H1 (cell line): Measurements from ENCODE around the gene PTPRG. TPM values are rescaled to one million over a fixed set of nuclear protein-coding genes. Genes with fewer than 3 reads are reported as not detected.

ENCODE experiments used
- CTCF ChIA-PET: fragments of 300-600 bp; sonication (Branson Sonifier 250); formaldehyde crosslinking; loops from one replicate; lab custom pipeline; 2021; ENCODE audit not compliant: partially characterized antibody; lab: Charles Lee
- POLR2A ChIA-PET: fragments of 300-600 bp; sonication (Branson Sonifier 250); formaldehyde crosslinking; loops from one replicate; lab custom pipeline; 2021; ENCODE audit warnings: inconsistent platforms; ENCODE audit not compliant: partially characterized antibody; lab: Charles Lee
- DNase-seq, 2 experiments: peaks; one replicate each; pipeline versions ENCODE4 v3.0.0 to v3.0.0-alpha.2; 2010 to 2022; ENCODE audit warnings: low spot score in 2 of 2, low read depth in 1 of 2, mixed read lengths in 1 of 2
- FAIRE-seq: peaks from 2 replicates; lab custom pipeline; 2011; peaks lifted over from hg19 to GRCh38; lab: Jason Lieb, UNC
- H2AFZ ChIP-seq: 2 replicates; pipeline ENCODE4 v1.8.1; 2012; ENCODE audit warnings: low read length, inconsistent platforms
- H2AK5ac ChIP-seq: 2 replicates; pipeline ENCODE4 v1.6.1; 2013; ENCODE audit warnings: low read depth, low read length
- H2BK120ac ChIP-seq: replicated peaks from 2 replicates; pipeline ENCODE3; 2013; ENCODE audit warnings: low read depth, low read length, inconsistent platforms
- H2BK12ac ChIP-seq: 2 replicates; pipeline ENCODE4 v1.6.1; 2013; ENCODE audit warnings: low read depth, low read length
- H2BK15ac ChIP-seq: 2 replicates; pipeline ENCODE4 v1.6.1; 2013; ENCODE audit warnings: low read length
- H2BK20ac ChIP-seq: 2 replicates; pipeline ENCODE4 v1.6.1; 2013; ENCODE audit warnings: low read length
- H2BK5ac ChIP-seq: 2 replicates; pipeline ENCODE4 v1.6.1; 2013; ENCODE audit warnings: low read depth, low read length
- H3K14ac ChIP-seq: 2 replicates; pipeline ENCODE4 v1.6.1; 2013; ENCODE audit warnings: inconsistent platforms; ENCODE audit not compliant: insufficient read length
- H3K18ac ChIP-seq: 2 replicates; pipeline ENCODE4 v1.6.1; 2013; ENCODE audit warnings: low read length; ENCODE audit errors: extremely low read depth
- H3K23ac ChIP-seq: 2 replicates; pipeline ENCODE4 v1.6.1; 2013; ENCODE audit warnings: inconsistent platforms; ENCODE audit not compliant: insufficient read length
- H3K23me2 ChIP-seq: 2 replicates; pipeline ENCODE4 v1.6.1; 2013; ENCODE audit warnings: low read depth, low read length
- H3K27ac ChIP-seq: 2 replicates; pipeline ENCODE4 v1.6.1; 2011; ENCODE audit warnings: low read depth, low read length, inconsistent platforms
- H3K27me3 ChIP-seq, 4 experiments: replicated peaks in 1 of 4; 1 replicate in 1 of 4; 2 replicates in 3 of 4; pipeline versions ENCODE4 v1.6.1 to v1.8.1; 2011 to 2013; ENCODE audit warnings: low read length in 3 of 4, mild to moderate bottlenecking in 3 of 4, inconsistent platforms in 2 of 4, mixed read lengths in 2 of 4, moderate library complexity in 1 of 4; ENCODE audit not compliant: control insufficient read depth in 3 of 4, insufficient read depth in 3 of 4; ENCODE audit errors: extremely low read depth in 1 of 4
- H3K36me3 ChIP-seq, 4 experiments: 2 replicates each; pipeline versions ENCODE4 v1.6.1 to v1.8.1; 2011 to 2013; ENCODE audit warnings: mild to moderate bottlenecking in 4 of 4, low read length in 3 of 4, moderate library complexity in 2 of 4, control low read depth in 1 of 4, inconsistent platforms in 1 of 4; ENCODE audit not compliant: insufficient read depth in 4 of 4, control insufficient read depth in 2 of 4
- H3K4ac ChIP-seq: replicated peaks from 2 replicates; pipeline ENCODE3; 2013; ENCODE audit warnings: low read length, low read depth, mixed read lengths, inconsistent platforms; ENCODE audit not compliant: insufficient read length
- H3K4me1 ChIP-seq, 4 experiments: replicated peaks in 1 of 4; 1 replicate in 1 of 4; 2 replicates in 3 of 4; pipeline versions ENCODE4 v1.6.1 to v1.8.1; 2011 to 2013; ENCODE audit warnings: low read length in 3 of 4, inconsistent platforms in 2 of 4, mixed read lengths in 1 of 4; ENCODE audit not compliant: insufficient read depth in 4 of 4, control insufficient read depth in 3 of 4
- H3K4me2 ChIP-seq, 2 experiments: 2 replicates each; pipeline versions ENCODE4 v1.6.1 to v1.8.1; 2011 to 2013; ENCODE audit warnings: low read depth in 2 of 2, low read length in 2 of 2, control low read depth in 1 of 2, inconsistent platforms in 1 of 2, mild to moderate bottlenecking in 1 of 2; ENCODE audit not compliant: insufficient read depth in 1 of 2
- H3K4me3 ChIP-seq, 4 experiments: fragments of 200-600, 300-600 bp in 1 of 4; sonication (generic), shearing (Covaris generic), sonication (Bioruptor Twin) in 1 of 4; 2 replicates each; pipeline versions ENCODE4 v1.5.1 to v1.8.1; 2011 to 2016; ENCODE audit warnings: low read length in 4 of 4, low read depth in 3 of 4, control low read depth in 2 of 4, inconsistent platforms in 2 of 4, mild to moderate bottlenecking in 2 of 4, mixed read lengths in 1 of 4, moderate library complexity in 1 of 4; ENCODE audit not compliant: insufficient read depth in 2 of 4; ENCODE audit errors: extremely low read depth in 1 of 4
- H3K56ac ChIP-seq: replicated peaks from 2 replicates; pipeline ENCODE3; 2013; ENCODE audit warnings: low read depth, mild to moderate bottlenecking, mixed read lengths, low read length, inconsistent platforms; ENCODE audit not compliant: insufficient read length
- H3K79me1 ChIP-seq: 2 replicates; pipeline ENCODE4 v1.6.1; 2013; ENCODE audit warnings: low read depth, low read length, control low read depth
- H3K79me2 ChIP-seq, 2 experiments: 2 replicates each; pipeline versions ENCODE4 v1.6.1 to v1.8.1; 2012 to 2013; ENCODE audit warnings: low read length in 2 of 2, mild to moderate bottlenecking in 2 of 2, inconsistent platforms in 1 of 2; ENCODE audit not compliant: insufficient read depth in 2 of 2, control insufficient read depth in 1 of 2
- H3K9ac ChIP-seq, 4 experiments: replicated peaks in 1 of 4; 1 replicate in 1 of 4; 2 replicates in 3 of 4; pipeline versions ENCODE4 v1.6.1 to v1.8.1; 2011 to 2013; ENCODE audit warnings: low read depth in 3 of 4, low read length in 3 of 4, control low read depth in 2 of 4, mild to moderate bottlenecking in 2 of 4, moderate library complexity in 2 of 4, inconsistent platforms in 1 of 4; ENCODE audit errors: extremely low read depth in 1 of 4
- H3K9me3 ChIP-seq, 2 experiments: 2 replicates each; pipeline versions ENCODE4 v1.6.1 to v1.8.1; 2012 to 2013; ENCODE audit warnings: mild to moderate bottlenecking in 2 of 2, moderate library complexity in 2 of 2, control low read depth in 1 of 2, inconsistent platforms in 1 of 2, low read depth in 1 of 2, low read length in 1 of 2, mixed read lengths in 1 of 2; ENCODE audit not compliant: insufficient read depth in 2 of 2
- H4K20me1 ChIP-seq, 2 experiments: replicated peaks in 1 of 2; 2 replicates each; pipeline versions ENCODE3 to v1.8.1; 2011 to 2013; ENCODE audit warnings: inconsistent platforms in 2 of 2, low read length in 2 of 2, mild to moderate bottlenecking in 1 of 2; ENCODE audit not compliant: insufficient read depth in 2 of 2, control insufficient read depth in 1 of 2
- H4K5ac ChIP-seq: 2 replicates; pipeline ENCODE4 v1.6.1; 2013; ENCODE audit warnings: low read length, low read depth, mixed read lengths, inconsistent platforms; ENCODE audit not compliant: insufficient read length
- H4K8ac ChIP-seq: 2 replicates; pipeline ENCODE4 v1.8.0; 2013; ENCODE audit warnings: mild to moderate bottlenecking, moderate library complexity, low read length, inconsistent platforms; ENCODE audit not compliant: insufficient read depth; ENCODE audit errors: extremely low read depth
- H4K91ac ChIP-seq: replicated peaks from 2 replicates; pipeline ENCODE3; 2013; ENCODE audit warnings: low read length, mixed read lengths, inconsistent platforms; ENCODE audit not compliant: insufficient read length
- JUN ChIP-seq: IDR thresholded peaks from 2 replicates; pipeline ENCODE4 v1.6.1; 2011; ENCODE audit warnings: low read depth, mild to moderate bottlenecking, improper control_type of control experiment, low read length
- JUND ChIP-seq: IDR thresholded peaks from 2 replicates; pipeline ENCODE4 v1.6.1; 2011; ENCODE audit warnings: mild to moderate bottlenecking, improper control_type of control experiment, low read length
- KDM4A ChIP-seq: IDR thresholded peaks from one replicate; pipeline ENCODE4 v1.7.1; 2012; ENCODE audit warnings: low read depth, mild to moderate bottlenecking, moderate library complexity, low read length, inconsistent platforms; ENCODE audit not compliant: severe bottlenecking
- MAX ChIP-seq: IDR thresholded peaks from 2 replicates; pipeline ENCODE4 v1.6.1; 2012; ENCODE audit warnings: inconsistent platforms
- SP1 ChIP-seq: IDR thresholded peaks from 2 replicates; pipeline ENCODE4 v1.6.1; 2011; ENCODE audit warnings: low read depth, low read length
- SP2 ChIP-seq: IDR thresholded peaks from 2 replicates; pipeline ENCODE4 v1.6.1; 2012; ENCODE audit warnings: mild to moderate bottlenecking, low read length, inconsistent platforms
- TAF7 ChIP-seq: optimal IDR thresholded peaks from 2 replicates; pipeline ENCODE3; 2011; ENCODE audit warnings: low read depth, mild to moderate bottlenecking, inconsistent platforms, low read length, moderate library complexity, borderline replicate concordance
- TBP ChIP-seq: IDR thresholded peaks from 2 replicates; pipeline ENCODE4 v1.6.1; 2011; ENCODE audit warnings: low read depth, low read length, improper control_type of control experiment
- USF2 ChIP-seq: IDR thresholded peaks from 2 replicates; pipeline ENCODE4 v1.6.1; 2011; ENCODE audit warnings: low read length, improper control_type of control experiment
- WGBS, 2 experiments: shearing (Covaris generic) in 1 of 2; methylation state at CpG; one replicate each; pipeline versions ENCODE4 v1.1.6 to v1.1.7; 2013 to 2015; ENCODE audit warnings: low lambda C conversion rate in 2 of 2, mixed read lengths in 2 of 2, inconsistent platforms in 1 of 2, low coverage in 1 of 2, missing lambda C conversion rate in 1 of 2; ENCODE audit not compliant: insufficient replicate concordance in 2 of 2, insufficient coverage in 1 of 2, insufficient read length in 1 of 2; ENCODE audit errors: extremely low coverage in 1 of 2, missing lambda C conversion rate in 1 of 2; 5-methylcytosine and 5-hydroxymethylcytosine counted together
- polyA plus RNA-seq, 7 experiments: library from polyadenylated mRNA; depleted of rRNA in 3 of 7; stranded (reverse) in 5 of 7; unstranded in 2 of 7; fragments of >200 nt in 5 of 7; fragments of 200-250 nt in 2 of 7; gene quantifications; 1 replicate in 5 of 7; 2 replicates in 1 of 7; 4 replicates in 1 of 7; pipeline versions ENCODE4 v1.2.1 to v1.2.3, GENCODE V29; 2011 to 2013; ENCODE audit warnings: missing spikeins in 2 of 7, mixed read lengths in 2 of 7
- total RNA-seq: library from RNA; stranded (reverse); fragmentation: NEBNext Ultra II Directional; extraction: Animal tissue kit (Norgen Biotek cat#: 25700); gene quantifications from 2 replicates; pipeline ENCODE4 v1.2.1, GENCODE V29; 2021

PTPRG gene
- total and polyA plus RNA-seq, 2 of the 8 experiments (the other 6 are each of a cell fraction or from before 2014, with no cell fraction given) = 23.3 to 96.2 TPM

- Histone ChIP-seq H3K27me3 (no peaks in the 10 kb centered on the region; a peak in 2 of 7 replicates), H4K91ac (no peak overlapping the region), H3K79me1 (no peaks in the 10 kb centered on the region), H2AK5ac (no peak overlapping the region), H4K5ac (peak overlapping the region; percentile 16), H3K56ac (no peak overlapping the region), H2BK12ac (no peak overlapping the region), H3K36me3 (peaks cover 0 to 5% (median 0%) of the 10 kb centered on the region in 4 experiments; a peak in 2 of 8 replicates), H3K14ac (no peak overlapping the region), H3K4me2 (peak overlapping the region; percentile 82 to 94), H3K9ac (peak overlapping the region in 3 of 4 experiments; percentile 56 to 86 (median 62); a peak in 6 of 7 replicates), H3K4ac (peak overlapping the region; percentile 92), H4K8ac (peak overlapping the region; percentile 79; the same call in 1 of the 2 replicates), H2BK15ac (no peak overlapping the region), H3K23ac (no peak overlapping the region), H4K20me1 (no peaks in the 10 kb centered on the region), H3K18ac (peak overlapping the region; percentile 86; the same call in 1 of the 2 replicates), H2BK5ac (peak overlapping the region; percentile 26), H3K27ac (peak overlapping the region; percentile 42; the same call in 1 of the 2 replicates), H3K9me3 (peaks cover 3 to 6% of the 10 kb centered on the region in 2 experiments; a peak in 1 of 4 replicates), H2AFZ (peak overlapping the region; percentile 80), H3K4me1 (peaks cover 0 to 3% (median 0%) of the 10 kb centered on the region in 4 experiments; a peak in 2 of 7 replicates), H3K4me3 (peak overlapping the region; percentile 65 to 83 (median 76)), H3K79me2 (no peaks in the 10 kb centered on the region), H2BK120ac (no peak overlapping the region), H3K23me2 (peaks cover 11% of the 10 kb centered on the region), H2BK20ac (no peak overlapping the region)
- FAIRE-seq (peak; percentile 24), DNase-seq (peak; percentile 79 to 88)
- ChIA-PET POLR2A (interaction anchor here (0.6 to 1.3 kb wide), 17 partner anchors 9 to 1540 kb away, joined by 3 to 6 read pairs (median 3); no protein-coding TSS in a partner anchor), CTCF (interaction anchor here (0.9 to 1.3 kb wide), 3 partner anchors 44 to 122 kb away, joined by 3 read pairs; no protein-coding TSS in a partner anchor)
- 4% methylated on average over 60 of the region's 60 CpGs; no CpG with 5 or more reads in 1 of the 2 experiments for WGBS, 2 experiments
- peak; percentile 97 for TF ChIP-seq JUND
- TF ChIP-seq SP2 = no peak
- TF ChIP-seq TAF7 = peak; percentile 81
- peak; percentile 61 for TF ChIP-seq KDM4A
- TF ChIP-seq TBP = peak; percentile 95
- peak; percentile 69 for TF ChIP-seq MAX
- peak; percentile 91 for TF ChIP-seq USF2
- TF ChIP-seq SP1 = peak; percentile 81; the same call in 1 of the 2 replicates
- peak; percentile 83; the same call in 1 of the 2 replicates for TF ChIP-seq JUN
These were observed 757.6 kb downstream of the PTPRG start for GRCh38 chr3:62318752-62319569.
